ENCODE measurements around the gene OPHN1.

DNA sequence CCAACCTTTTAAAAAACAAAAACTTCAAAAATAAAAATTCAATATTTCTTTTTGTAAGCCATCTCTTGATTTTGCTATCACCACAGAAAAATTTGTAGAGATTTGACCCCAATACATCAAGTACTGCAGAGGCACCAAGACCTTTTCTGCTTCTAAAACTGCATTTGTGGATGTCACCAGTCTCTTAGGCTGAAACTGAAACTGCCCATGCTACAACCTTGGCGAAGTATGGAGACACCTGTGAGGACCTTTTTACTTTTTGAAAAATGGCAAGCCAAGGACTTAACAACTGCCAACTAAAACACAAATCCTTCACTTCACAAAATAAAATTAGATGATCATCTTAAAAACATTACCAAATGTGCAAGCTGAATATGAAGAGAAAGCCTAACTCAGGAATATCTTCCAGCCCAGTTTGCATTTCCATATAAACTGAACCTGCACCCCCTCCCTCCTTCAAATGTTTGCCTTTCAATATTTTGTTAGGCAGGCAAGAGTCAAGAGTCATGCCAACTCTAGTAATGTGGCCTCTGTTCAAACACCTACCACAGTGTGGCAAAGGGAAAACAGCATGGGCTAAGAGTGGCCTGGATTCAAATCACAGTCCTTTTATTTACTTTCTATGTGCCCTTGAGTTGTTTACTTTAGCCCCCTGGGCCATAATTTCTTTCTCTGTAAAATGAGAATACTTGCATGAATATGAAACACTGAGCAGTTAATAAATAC lies 389.4 kb downstream of the OPHN1 start:
- TF ChIP-seq, protein P1, sequence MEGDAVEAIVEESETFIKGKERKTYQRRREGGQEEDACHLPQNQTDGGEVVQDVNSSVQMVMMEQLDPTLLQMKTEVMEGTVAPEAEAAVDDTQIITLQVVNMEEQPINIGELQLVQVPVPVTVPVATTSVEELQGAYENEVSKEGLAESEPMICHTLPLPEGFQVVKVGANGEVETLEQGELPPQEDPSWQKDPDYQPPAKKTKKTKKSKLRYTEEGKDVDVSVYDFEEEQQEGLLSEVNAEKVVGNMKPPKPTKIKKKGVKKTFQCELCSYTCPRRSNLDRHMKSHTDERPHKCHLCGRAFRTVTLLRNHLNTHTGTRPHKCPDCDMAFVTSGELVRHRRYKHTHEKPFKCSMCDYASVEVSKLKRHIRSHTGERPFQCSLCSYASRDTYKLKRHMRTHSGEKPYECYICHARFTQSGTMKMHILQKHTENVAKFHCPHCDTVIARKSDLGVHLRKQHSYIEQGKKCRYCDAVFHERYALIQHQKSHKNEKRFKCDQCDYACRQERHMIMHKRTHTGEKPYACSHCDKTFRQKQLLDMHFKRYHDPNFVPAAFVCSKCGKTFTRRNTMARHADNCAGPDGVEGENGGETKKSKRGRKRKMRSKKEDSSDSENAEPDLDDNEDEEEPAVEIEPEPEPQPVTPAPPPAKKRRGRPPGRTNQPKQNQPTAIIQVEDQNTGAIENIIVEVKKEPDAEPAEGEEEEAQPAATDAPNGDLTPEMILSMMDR (IDR thresholded peaks at IDR 0.05), result no peak
- TF ChIP-seq EP300 (IDR thresholded peaks at IDR 0.05), result no peak
